Endothelial cell of umbilical vein (primary cell): Measurements from ENCODE around the gene TTLL5. TPM values are rescaled to one million over a fixed set of nuclear protein-coding genes. Genes with fewer than 3 reads are reported as not detected.

Source experiments
- BruUV-seq: library from RNA; stranded (reverse); fragments of 400-500 nt; replicated peaks from 2 replicates; lab custom pipeline; 2021; lab: Mats Ljungman, UMichigan
- CTCF ChIA-PET: fragments of 300-600, 350-600 bp; sonication (Branson Sonifier 250); formaldehyde crosslinking; loops from one replicate; lab custom pipeline; 2021; ENCODE audit warnings: antibody characterized with exemption, inconsistent platforms; lab: Charles Lee
- POLR2A ChIA-PET: fragments of 300-600, 350-600 bp; sonication (Branson Sonifier 250); formaldehyde crosslinking; loops from one replicate; lab custom pipeline; 2021; ENCODE audit warnings: antibody characterized with exemption, inconsistent platforms; lab: Charles Lee
- DNase-seq: peaks from one replicate; pipeline ENCODE4 v3.0.0-alpha.2; 2011; ENCODE audit warnings: low read depth, low spot score
- FAIRE-seq: peaks from 2 replicates; lab custom pipeline; 2011; peaks lifted over from hg19 to GRCh38; lab: Jason Lieb, UNC
- H2AFZ ChIP-seq: 2 replicates; pipeline ENCODE4 v1.6.0; 2012; ENCODE audit warnings: low read depth, low read length, control low read depth, inconsistent platforms
- H3K27ac ChIP-seq: 2 replicates; pipeline ENCODE4 v1.5.1; 2011; ENCODE audit warnings: low read depth, mild to moderate bottlenecking, control low read depth, low read length, moderate library complexity; ENCODE audit not compliant: insufficient read depth
- H3K27me3 ChIP-seq, 2 experiments: 2 replicates each; pipeline versions ENCODE4 v1.6.0 to v1.6.1; 2011; ENCODE audit warnings: low read length in 2 of 2, mixed read lengths in 1 of 2; ENCODE audit not compliant: control insufficient read depth in 2 of 2, insufficient read depth in 2 of 2
- H3K36me3 ChIP-seq, 2 experiments: 2 replicates in 1 of 2; 3 replicates in 1 of 2; pipeline ENCODE4 v1.5.1; 2011; ENCODE audit warnings: low read length in 2 of 2, mild to moderate bottlenecking in 1 of 2, moderate library complexity in 1 of 2; ENCODE audit not compliant: control insufficient read depth in 2 of 2, insufficient read depth in 2 of 2; ENCODE audit errors: extremely low read depth in 1 of 2
- H3K4me1 ChIP-seq: 3 replicates; pipeline ENCODE4 v1.5.1; 2011; ENCODE audit warnings: mild to moderate bottlenecking, low read length; ENCODE audit not compliant: control insufficient read depth, insufficient read depth; ENCODE audit errors: extremely low read depth
- H3K4me2 ChIP-seq: 2 replicates; pipeline ENCODE4 v1.6.1; 2011; ENCODE audit warnings: low read length, control low read depth, mixed read lengths; ENCODE audit not compliant: insufficient read depth
- H3K4me3 ChIP-seq, 3 experiments: fragments of 200-600 bp in 1 of 3; sonication (generic), shearing (Covaris generic) in 1 of 3; replicated peaks in 1 of 3; 2 replicates each; pipeline ENCODE4 v1.5.1; 2011 to 2016; ENCODE audit warnings: control low read depth in 3 of 3, low read length in 3 of 3, mild to moderate bottlenecking in 2 of 3, inconsistent platforms in 1 of 3, low read depth in 1 of 3, moderate library complexity in 1 of 3; ENCODE audit not compliant: insufficient read depth in 1 of 3
- H3K79me2 ChIP-seq: 2 replicates; pipeline ENCODE4 v1.6.0; 2012; ENCODE audit warnings: low read length, inconsistent platforms; ENCODE audit not compliant: control insufficient read depth, insufficient read depth
- H3K9ac ChIP-seq: replicated peaks from 2 replicates; pipeline ENCODE3; 2011; ENCODE audit warnings: low read length, control low read depth; ENCODE audit not compliant: insufficient read depth; ENCODE audit errors: extremely low read depth
- H3K9me1 ChIP-seq: replicated peaks from 3 replicates; pipeline ENCODE4 v1.6.0; 2011; ENCODE audit warnings: mild to moderate bottlenecking, low read length; ENCODE audit not compliant: control insufficient read depth, insufficient read depth; ENCODE audit errors: extremely low read depth
- H3K9me3 ChIP-seq: replicated peaks from 2 replicates; pipeline ENCODE4 v1.5.1; 2012; ENCODE audit warnings: low read length, inconsistent platforms; ENCODE audit not compliant: control insufficient read depth, insufficient read depth
- H4K20me1 ChIP-seq: replicated peaks from 2 replicates; pipeline ENCODE3; 2011; ENCODE audit warnings: mild to moderate bottlenecking, low read length; ENCODE audit not compliant: control insufficient read depth, insufficient read depth; ENCODE audit errors: extremely low read depth
- EZH2 ChIP-seq: IDR thresholded peaks from 2 replicates; pipeline ENCODE4 v1.6.1; 2012; ENCODE audit warnings: borderline replicate concordance, low read depth, mild to moderate bottlenecking, moderate library complexity, low read length, inconsistent platforms; ENCODE audit not compliant: severe bottlenecking
- FOS ChIP-seq: IDR thresholded peaks from 2 replicates; pipeline ENCODE4 v1.6.1; 2011; ENCODE audit warnings: mild to moderate bottlenecking, low read length, moderate library complexity, borderline replicate concordance; ENCODE audit not compliant: insufficient read depth
- GATA2 ChIP-seq: IDR thresholded peaks from 2 replicates; pipeline ENCODE4 v1.7.0; 2011; ENCODE audit warnings: low read depth, mild to moderate bottlenecking, moderate library complexity, mixed read lengths, low read length; ENCODE audit not compliant: insufficient read length, insufficient read depth
- JUN ChIP-seq: IDR thresholded peaks from 2 replicates; pipeline ENCODE4 v1.6.1; 2011; ENCODE audit warnings: borderline replicate concordance, low read depth; ENCODE audit not compliant: insufficient read length, insufficient read depth
- MYC ChIP-seq: IDR thresholded peaks from one replicate; pipeline ENCODE4 v1.6.1; 2011; ENCODE audit warnings: mild to moderate bottlenecking, low read depth, low read length
- POLR2A ChIP-seq: IDR thresholded peaks from 2 replicates; pipeline ENCODE4 v1.6.1; 2012; ENCODE audit warnings: low read depth, mild to moderate bottlenecking, control low read depth, low read length
- POLR2AphosphoS5 ChIP-seq: IDR thresholded peaks from 2 replicates; pipeline ENCODE4 v1.6.1; 2012; ENCODE audit warnings: low read depth, mild to moderate bottlenecking, control low read depth, low read length, moderate library complexity; ENCODE audit not compliant: insufficient read depth
- dilution Hi-C: fragments of 300-500 bp; cut with MboI; formaldehyde crosslinking; loops from one replicate; pipeline ENCODE4 v1.15.0; 2019; ENCODE audit warnings: low sequenced_read_pairs; ENCODE audit not compliant: extremely low pct_ligation_motif_present
- intact Hi-C: fragments of 100-400 bp; cut with micrococcal nuclease; formaldehyde crosslinking; loops from one replicate; pipeline ENCODE4 v1.10.0; 2022
- polyA plus RNA-seq, 4 experiments: library from polyadenylated mRNA; depleted of rRNA in 3 of 4; stranded (reverse) in 3 of 4; unstranded in 1 of 4; fragments of >200 nt; gene quantifications; 2 replicates each; pipeline versions ENCODE4 v1.2.1 to v1.2.3, GENCODE V29; 2011 to 2012; ENCODE audit warnings: missing spikeins in 1 of 4
- total RNA-seq: library from RNA; stranded (reverse); gene quantifications from 2 replicates; pipeline ENCODE4 v1.2.3, GENCODE V29; 2021
- TF ChIP-seq, protein P1 (sequence below): IDR thresholded peaks from 2 replicates; pipeline ENCODE4 v1.6.1; 2011; ENCODE audit not compliant: insufficient read depth, insufficient read length
- TF ChIP-seq, protein P2 (sequence below), 2 donors: IDR thresholded peaks; 1 replicate in 1 of 2; 2 replicates in 1 of 2; pipeline ENCODE4 v1.5.1; 2011; ENCODE audit warnings: low read length in 2 of 2, mild to moderate bottlenecking in 2 of 2, moderate library complexity in 2 of 2, control low read depth in 1 of 2, inconsistent platforms in 1 of 2, low read depth in 1 of 2; ENCODE audit not compliant: insufficient read depth in 1 of 2; ENCODE audit errors: extremely low read depth in 1 of 2

Gene TTLL5
- total and polyA plus RNA-seq, 2 donors (not counting 3 experiments of a cell fraction or from before 2014, with no cell fraction given), result 33.2 to 93.6 TPM

DNA sequence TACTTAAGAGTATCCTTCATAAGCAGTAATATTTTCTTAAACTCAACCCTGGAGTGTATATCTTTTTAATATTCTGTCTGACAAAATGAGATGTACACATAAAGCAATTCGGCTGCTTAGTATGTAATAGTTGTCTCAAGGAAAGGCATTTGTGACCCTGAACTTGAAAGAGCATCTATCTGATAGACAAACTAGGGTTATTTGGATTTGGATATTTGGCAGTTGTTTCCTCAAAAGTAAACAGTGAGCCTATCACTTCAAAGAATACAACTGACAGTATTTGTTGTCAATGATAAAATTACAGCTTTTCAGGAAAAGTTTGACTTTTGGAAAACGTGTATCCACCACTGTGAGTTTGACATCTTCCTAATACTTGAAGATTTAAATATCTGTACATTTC lies 197.3 kb downstream of the TTLL5 start:
- Histone ChIP-seq H3K27ac (no peak overlapping the region), H3K4me3 (no peak overlapping the region), H3K4me2 (no peak overlapping the region), H3K36me3 (no peaks in the 10 kb centered on the region), H4K20me1 (no peaks in the 10 kb centered on the region), H3K9me3 (no peaks in the 10 kb centered on the region), H3K27me3 (no peaks in the 10 kb centered on the region), H3K9me1 (no peaks in the 10 kb centered on the region), H3K79me2 (no peaks in the 10 kb centered on the region), H2AFZ (no peak overlapping the region), H3K4me1 (peaks cover 6% of the 10 kb centered on the region), H3K9ac (no peak overlapping the region)
- dilution Hi-C loops (no loop called here), intact Hi-C loops (no loop called here)
- no TSS peak for BruUV-seq
- no peak for TF ChIP-seq JUN
- no peak for TF ChIP-seq FOS
- TF ChIP-seq, protein P1, sequence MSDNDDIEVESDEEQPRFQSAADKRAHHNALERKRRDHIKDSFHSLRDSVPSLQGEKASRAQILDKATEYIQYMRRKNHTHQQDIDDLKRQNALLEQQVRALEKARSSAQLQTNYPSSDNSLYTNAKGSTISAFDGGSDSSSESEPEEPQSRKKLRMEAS, result no peak
- TF ChIP-seq POLR2AphosphoS5, result no peak
- TF ChIP-seq POLR2A, result no peak
- TF ChIP-seq EZH2, result no peak
- TF ChIP-seq, protein P2, sequence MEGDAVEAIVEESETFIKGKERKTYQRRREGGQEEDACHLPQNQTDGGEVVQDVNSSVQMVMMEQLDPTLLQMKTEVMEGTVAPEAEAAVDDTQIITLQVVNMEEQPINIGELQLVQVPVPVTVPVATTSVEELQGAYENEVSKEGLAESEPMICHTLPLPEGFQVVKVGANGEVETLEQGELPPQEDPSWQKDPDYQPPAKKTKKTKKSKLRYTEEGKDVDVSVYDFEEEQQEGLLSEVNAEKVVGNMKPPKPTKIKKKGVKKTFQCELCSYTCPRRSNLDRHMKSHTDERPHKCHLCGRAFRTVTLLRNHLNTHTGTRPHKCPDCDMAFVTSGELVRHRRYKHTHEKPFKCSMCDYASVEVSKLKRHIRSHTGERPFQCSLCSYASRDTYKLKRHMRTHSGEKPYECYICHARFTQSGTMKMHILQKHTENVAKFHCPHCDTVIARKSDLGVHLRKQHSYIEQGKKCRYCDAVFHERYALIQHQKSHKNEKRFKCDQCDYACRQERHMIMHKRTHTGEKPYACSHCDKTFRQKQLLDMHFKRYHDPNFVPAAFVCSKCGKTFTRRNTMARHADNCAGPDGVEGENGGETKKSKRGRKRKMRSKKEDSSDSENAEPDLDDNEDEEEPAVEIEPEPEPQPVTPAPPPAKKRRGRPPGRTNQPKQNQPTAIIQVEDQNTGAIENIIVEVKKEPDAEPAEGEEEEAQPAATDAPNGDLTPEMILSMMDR (IDR thresholded peaks at IDR 0.05; ENCODE audit: extremely low read depth in 1 of 2, insufficient read depth in 1 of 2, low read depth in 1 of 2, low read length in 2 of 2), result no peak
- no peak for TF ChIP-seq GATA2
- TF ChIP-seq MYC, result no peak
- CTCF ChIA-PET, result interaction anchor here (1.0 kb wide), 1 partner anchor 10 kb away, joined by 3 read pairs; no protein-coding TSS in a partner anchor
- POLR2A ChIA-PET, result no interaction called here
- FAIRE-seq, result no peak
- no peak for DNase-seq
